ENCODE measurements around the gene PTPN23. TPM values are rescaled to one million over a fixed set of nuclear protein-coding genes. Genes with fewer than 3 reads are reported as not detected.

Gene PTPN23
- total and polyA plus RNA-seq, 2 experiments from 2014 or later: 14.3 to 48.8 TPM

GRCh38 chr3:47370887-47371697 lies 9.7 kb upstream of the PTPN23 start:
- Mint-ChIP-seq H3K4me1 (peaks cover 6% of the 10 kb centered on the region), H3K9me3 (no peaks in the 10 kb centered on the region), H3K4me3 (0 out of 3 replicates have a peak overlapping the region, but pooled peaks have one; percentile 16), H3K36me3 (ENCODE audit: low read depth) (no peaks in the 10 kb centered on the region), H3K27me3 (ENCODE audit: insufficient read depth, low read depth, poor library complexity) (peaks cover 12% of the 10 kb centered on the region), H3K27ac (no peak overlapping the region)
- Histone ChIP-seq H2AFZ (peak overlapping the region; percentile 97), H3K27ac (ENCODE audit: low read depth) (no peak overlapping the region), H3K4me3 (peak overlapping the region; percentile 33; the same call in 1 of the 2 replicates), H3K79me2 (replicated peaks; ENCODE audit: insufficient read depth) (no peaks in the 10 kb centered on the region), H3K4me2 (peak overlapping the region; percentile 70), H3F3A (replicated peaks; ENCODE audit: low read depth) (no peaks in the 10 kb centered on the region), H3K36me3 (ENCODE audit: insufficient read depth) (no peaks in the 10 kb centered on the region), H3K9me2 (ENCODE audit: insufficient read depth) (no peaks in the 10 kb centered on the region), H3K27me3 (ENCODE audit: insufficient read depth) (no peaks in the 10 kb centered on the region), H3K4me1 (ENCODE audit: insufficient read depth) (peaks cover 5% of the 10 kb centered on the region; the same call in 1 of the 2 replicates), H4K20me1 (replicated peaks; ENCODE audit: insufficient read depth) (no peaks in the 10 kb centered on the region)
- TF ChIP-seq CREB1 (CRISPR knock-in tag; IDR thresholded peaks at IDR 0.05; ENCODE audit: low read depth) (no peak), ZNF331 (CRISPR knock-in tag; IDR thresholded peaks at IDR 0.05; ENCODE audit: low read depth) (no peak), CTCF (conservative IDR thresholded peaks at IDR 0.05; ENCODE audit: low read depth in 2 of 2) (peak; percentile 8 to 68; a peak in 2 of 4 replicates), EZH2phosphoT487 (IDR thresholded peaks at IDR 0.05; ENCODE audit: unreplicated experiment) (no peak), POLR2AphosphoS5 (IDR thresholded peaks at IDR 0.05; ENCODE audit: low read depth) (no peak)
- ATAC-seq: peak; percentile 88
- DNase-seq (ENCODE audit: low spot score): peak; percentile 72

GRCh38 chr3:47374587-47374986 lies 6.2 kb upstream of the PTPN23 start:
- H3K27me3 Mint-ChIP-seq (ENCODE audit: insufficient read depth, low read depth, poor library complexity): peaks cover 10% of the 10 kb centered on the region
- H3K4me3 Mint-ChIP-seq: no peak overlapping the region
- Histone ChIP-seq H3K4me3 (no peak overlapping the region), H3K27ac (ENCODE audit: low read depth) (no peak overlapping the region), H3F3A (replicated peaks; ENCODE audit: low read depth) (no peaks in the 10 kb centered on the region), H3K9me2 (ENCODE audit: insufficient read depth) (no peaks in the 10 kb centered on the region), H3K79me2 (replicated peaks; ENCODE audit: insufficient read depth) (0 out of 2 replicates have a peak, but pooled peaks cover 6% of the 10 kb centered on the region), H3K4me2 (no peak overlapping the region), H3K36me3 (ENCODE audit: insufficient read depth) (no peaks in the 10 kb centered on the region), H3K4me1 (ENCODE audit: insufficient read depth) (peaks cover 5% of the 10 kb centered on the region; the same call in 1 of the 2 replicates), H4K20me1 (replicated peaks; ENCODE audit: insufficient read depth) (no peaks in the 10 kb centered on the region), H3K27me3 (ENCODE audit: insufficient read depth) (no peaks in the 10 kb centered on the region), H2AFZ (no peak overlapping the region)
- no peaks in the 10 kb centered on the region for H3K36me3 Mint-ChIP-seq (ENCODE audit: low read depth)
- H3K27ac Mint-ChIP-seq: no peak overlapping the region
- H3K4me1 Mint-ChIP-seq: peaks cover 10% of the 10 kb centered on the region
- no peaks in the 10 kb centered on the region for H3K9me3 Mint-ChIP-seq
- no peak for DNase-seq (ENCODE audit: low spot score)
- ATAC-seq: no peak
- TF ChIP-seq JUNB (IDR thresholded peaks at IDR 0.05; ENCODE audit: unreplicated experiment) (no peak), NANOG (IDR thresholded peaks at IDR 0.05; ENCODE audit: borderline replicate concordance) (no peak), EZH2phosphoT487 (IDR thresholded peaks at IDR 0.05; ENCODE audit: unreplicated experiment) (no peak)
- TF ChIP-seq, protein P1, sequence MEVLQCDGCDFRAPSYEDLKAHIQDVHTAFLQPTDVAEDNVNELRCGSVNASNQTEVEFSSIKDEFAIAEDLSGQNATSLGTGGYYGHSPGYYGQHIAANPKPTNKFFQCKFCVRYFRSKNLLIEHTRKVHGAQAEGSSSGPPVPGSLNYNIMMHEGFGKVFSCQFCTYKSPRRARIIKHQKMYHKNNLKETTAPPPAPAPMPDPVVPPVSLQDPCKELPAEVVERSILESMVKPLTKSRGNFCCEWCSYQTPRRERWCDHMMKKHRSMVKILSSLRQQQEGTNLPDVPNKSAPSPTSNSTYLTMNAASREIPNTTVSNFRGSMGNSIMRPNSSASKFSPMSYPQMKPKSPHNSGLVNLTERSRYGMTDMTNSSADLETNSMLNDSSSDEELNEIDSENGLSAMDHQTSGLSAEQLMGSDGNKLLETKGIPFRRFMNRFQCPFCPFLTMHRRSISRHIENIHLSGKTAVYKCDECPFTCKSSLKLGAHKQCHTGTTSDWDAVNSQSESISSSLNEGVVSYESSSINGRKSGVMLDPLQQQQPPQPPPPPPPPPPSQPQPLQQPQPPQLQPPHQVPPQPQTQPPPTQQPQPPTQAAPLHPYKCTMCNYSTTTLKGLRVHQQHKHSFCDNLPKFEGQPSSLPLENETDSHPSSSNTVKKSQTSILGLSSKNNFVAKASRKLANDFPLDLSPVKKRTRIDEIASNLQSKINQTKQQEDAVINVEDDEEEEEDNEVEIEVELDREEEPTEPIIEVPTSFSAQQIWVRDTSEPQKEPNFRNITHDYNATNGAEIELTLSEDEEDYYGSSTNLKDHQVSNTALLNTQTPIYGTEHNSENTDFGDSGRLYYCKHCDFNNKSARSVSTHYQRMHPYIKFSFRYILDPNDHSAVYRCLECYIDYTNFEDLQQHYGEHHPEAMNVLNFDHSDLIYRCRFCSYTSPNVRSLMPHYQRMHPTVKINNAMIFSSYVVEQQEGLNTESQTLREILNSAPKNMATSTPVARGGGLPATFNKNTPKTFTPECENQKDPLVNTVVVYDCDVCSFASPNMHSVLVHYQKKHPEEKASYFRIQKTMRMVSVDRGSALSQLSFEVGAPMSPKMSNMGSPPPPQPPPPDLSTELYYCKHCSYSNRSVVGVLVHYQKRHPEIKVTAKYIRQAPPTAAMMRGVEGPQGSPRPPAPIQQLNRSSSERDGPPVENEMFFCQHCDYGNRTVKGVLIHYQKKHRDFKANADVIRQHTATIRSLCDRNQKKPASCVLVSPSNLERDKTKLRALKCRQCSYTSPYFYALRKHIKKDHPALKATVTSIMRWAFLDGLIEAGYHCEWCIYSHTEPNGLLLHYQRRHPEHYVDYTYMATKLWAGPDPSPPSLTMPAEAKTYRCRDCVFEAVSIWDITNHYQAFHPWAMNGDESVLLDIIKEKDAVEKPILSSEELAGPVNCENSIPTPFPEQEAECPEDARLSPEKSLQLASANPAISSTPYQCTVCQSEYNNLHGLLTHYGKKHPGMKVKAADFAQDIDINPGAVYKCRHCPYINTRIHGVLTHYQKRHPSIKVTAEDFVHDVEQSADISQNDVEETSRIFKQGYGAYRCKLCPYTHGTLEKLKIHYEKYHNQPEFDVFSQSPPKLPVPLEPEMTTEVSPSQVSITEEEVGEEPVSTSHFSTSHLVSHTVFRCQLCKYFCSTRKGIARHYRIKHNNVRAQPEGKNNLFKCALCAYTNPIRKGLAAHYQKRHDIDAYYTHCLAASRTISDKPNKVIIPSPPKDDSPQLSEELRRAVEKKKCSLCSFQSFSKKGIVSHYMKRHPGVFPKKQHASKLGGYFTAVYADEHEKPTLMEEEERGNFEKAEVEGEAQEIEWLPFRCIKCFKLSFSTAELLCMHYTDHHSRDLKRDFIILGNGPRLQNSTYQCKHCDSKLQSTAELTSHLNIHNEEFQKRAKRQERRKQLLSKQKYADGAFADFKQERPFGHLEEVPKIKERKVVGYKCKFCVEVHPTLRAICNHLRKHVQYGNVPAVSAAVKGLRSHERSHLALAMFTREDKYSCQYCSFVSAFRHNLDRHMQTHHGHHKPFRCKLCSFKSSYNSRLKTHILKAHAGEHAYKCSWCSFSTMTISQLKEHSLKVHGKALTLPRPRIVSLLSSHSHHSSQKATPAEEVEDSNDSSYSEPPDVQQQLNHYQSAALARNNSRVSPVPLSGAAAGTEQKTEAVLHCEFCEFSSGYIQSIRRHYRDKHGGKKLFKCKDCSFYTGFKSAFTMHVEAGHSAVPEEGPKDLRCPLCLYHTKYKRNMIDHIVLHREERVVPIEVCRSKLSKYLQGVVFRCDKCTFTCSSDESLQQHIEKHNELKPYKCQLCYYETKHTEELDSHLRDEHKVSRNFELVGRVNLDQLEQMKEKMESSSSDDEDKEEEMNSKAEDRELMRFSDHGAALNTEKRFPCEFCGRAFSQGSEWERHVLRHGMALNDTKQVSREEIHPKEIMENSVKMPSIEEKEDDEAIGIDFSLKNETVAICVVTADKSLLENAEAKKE (CRISPR knock-in tag; IDR thresholded peaks at IDR 0.05): no peak
- TF ChIP-seq, protein P2, sequence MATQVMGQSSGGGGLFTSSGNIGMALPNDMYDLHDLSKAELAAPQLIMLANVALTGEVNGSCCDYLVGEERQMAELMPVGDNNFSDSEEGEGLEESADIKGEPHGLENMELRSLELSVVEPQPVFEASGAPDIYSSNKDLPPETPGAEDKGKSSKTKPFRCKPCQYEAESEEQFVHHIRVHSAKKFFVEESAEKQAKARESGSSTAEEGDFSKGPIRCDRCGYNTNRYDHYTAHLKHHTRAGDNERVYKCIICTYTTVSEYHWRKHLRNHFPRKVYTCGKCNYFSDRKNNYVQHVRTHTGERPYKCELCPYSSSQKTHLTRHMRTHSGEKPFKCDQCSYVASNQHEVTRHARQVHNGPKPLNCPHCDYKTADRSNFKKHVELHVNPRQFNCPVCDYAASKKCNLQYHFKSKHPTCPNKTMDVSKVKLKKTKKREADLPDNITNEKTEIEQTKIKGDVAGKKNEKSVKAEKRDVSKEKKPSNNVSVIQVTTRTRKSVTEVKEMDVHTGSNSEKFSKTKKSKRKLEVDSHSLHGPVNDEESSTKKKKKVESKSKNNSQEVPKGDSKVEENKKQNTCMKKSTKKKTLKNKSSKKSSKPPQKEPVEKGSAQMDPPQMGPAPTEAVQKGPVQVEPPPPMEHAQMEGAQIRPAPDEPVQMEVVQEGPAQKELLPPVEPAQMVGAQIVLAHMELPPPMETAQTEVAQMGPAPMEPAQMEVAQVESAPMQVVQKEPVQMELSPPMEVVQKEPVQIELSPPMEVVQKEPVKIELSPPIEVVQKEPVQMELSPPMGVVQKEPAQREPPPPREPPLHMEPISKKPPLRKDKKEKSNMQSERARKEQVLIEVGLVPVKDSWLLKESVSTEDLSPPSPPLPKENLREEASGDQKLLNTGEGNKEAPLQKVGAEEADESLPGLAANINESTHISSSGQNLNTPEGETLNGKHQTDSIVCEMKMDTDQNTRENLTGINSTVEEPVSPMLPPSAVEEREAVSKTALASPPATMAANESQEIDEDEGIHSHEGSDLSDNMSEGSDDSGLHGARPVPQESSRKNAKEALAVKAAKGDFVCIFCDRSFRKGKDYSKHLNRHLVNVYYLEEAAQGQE (IDR thresholded peaks at IDR 0.05; ENCODE audit: unreplicated experiment): no peak

Data from GM23338 (cell line).